ENCODE results near the gene CLDN1. TPM values are rescaled to one million over a fixed set of nuclear protein-coding genes. Genes with fewer than 3 reads are reported as not detected.

Gene CLDN1
- total and polyA plus RNA-seq, 2 of the 8 experiments (the other 6 are each of a cell fraction or from before 2014, with no cell fraction given), result 3.1 to 6.1 TPM

GRCh38 chr3:190293621-190294020 is 28.6 kb downstream of the CLDN1 start:
- no peak overlapping the region for H4K91ac ChIP-seq (replicated peaks; ENCODE audit: insufficient read length, low read length)
- H3K4me3 ChIP-seq (ENCODE audit: extremely low read depth in 1 of 4, insufficient read depth in 2 of 4, low read depth in 3 of 4, low read length in 4 of 4), result no peak overlapping the region
- H2AK5ac ChIP-seq (ENCODE audit: low read depth, low read length), result no peak overlapping the region
- H3K56ac ChIP-seq (replicated peaks; ENCODE audit: insufficient read length, low read depth, low read length), result no peak overlapping the region
- H4K5ac ChIP-seq (ENCODE audit: insufficient read length, low read depth, low read length), result no peak overlapping the region
- FAIRE-seq, result no peak
- H3K14ac ChIP-seq (ENCODE audit: insufficient read length), result no peak overlapping the region
- ChIA-PET CTCF (ENCODE audit: partially characterized antibody) (no interaction called here), POLR2A (ENCODE audit: partially characterized antibody) (no interaction called here)
- H4K8ac ChIP-seq (ENCODE audit: extremely low read depth, insufficient read depth, low read length), result no peak overlapping the region
- no peak overlapping the region for H2BK15ac ChIP-seq (ENCODE audit: low read length)
- no peaks in the 10 kb centered on the region for H4K20me1 ChIP-seq (replicated peaks in 1 of 2; ENCODE audit: control insufficient read depth in 1 of 2, insufficient read depth in 2 of 2, low read length in 2 of 2)
- no peak overlapping the region for H3K18ac ChIP-seq (ENCODE audit: extremely low read depth, low read length)
- no peak overlapping the region for H2AFZ ChIP-seq (ENCODE audit: low read length)
- H3K36me3 ChIP-seq (ENCODE audit: control insufficient read depth in 2 of 4, insufficient read depth in 4 of 4, low read length in 3 of 4), result no peaks in the 10 kb centered on the region
- no peaks in the 10 kb centered on the region for H3K4me1 ChIP-seq (replicated peaks in 1 of 4; ENCODE audit: control insufficient read depth in 3 of 4, insufficient read depth in 4 of 4, low read length in 3 of 4)
- no peak overlapping the region for H3K4me2 ChIP-seq (ENCODE audit: insufficient read depth in 1 of 2, low read depth in 2 of 2, low read length in 2 of 2)
- no peak overlapping the region for H3K23ac ChIP-seq (ENCODE audit: insufficient read length)
- H3K23me2 ChIP-seq (ENCODE audit: low read depth, low read length), result no peaks in the 10 kb centered on the region
- WGBS, 2 experiments (ENCODE audit: extremely low coverage in 1 of 2, insufficient coverage in 1 of 2, insufficient read length in 1 of 2, insufficient replicate concordance in 2 of 2, low coverage in 1 of 2, low lambda C conversion rate in 2 of 2, missing lambda C conversion rate in 1 of 2), result 83% methylated on average over 3 of the region's 3 CpGs; no CpG with 5 or more reads in 1 of the 2 experiments
- H3K27ac ChIP-seq (ENCODE audit: low read depth, low read length), result no peak overlapping the region
- H3K79me2 ChIP-seq (ENCODE audit: control insufficient read depth in 1 of 2, insufficient read depth in 2 of 2, low read length in 2 of 2), result no peaks in the 10 kb centered on the region
- DNase-seq (ENCODE audit: low read depth in 1 of 2, low spot score in 2 of 2), result no peak
- no peak overlapping the region for H2BK12ac ChIP-seq (ENCODE audit: low read depth, low read length)
- H2BK5ac ChIP-seq (ENCODE audit: low read depth, low read length), result no peak overlapping the region
- H2BK120ac ChIP-seq (replicated peaks; ENCODE audit: low read depth, low read length), result no peak overlapping the region
- H3K9ac ChIP-seq (replicated peaks in 1 of 4; ENCODE audit: extremely low read depth in 1 of 4, low read depth in 3 of 4, low read length in 3 of 4), result no peak overlapping the region
- H3K79me1 ChIP-seq (ENCODE audit: low read depth, low read length), result no peaks in the 10 kb centered on the region
- peaks cover 3 to 5% of the 10 kb centered on the region in 2 experiments; a peak in 2 of 4 replicates for H3K9me3 ChIP-seq (ENCODE audit: insufficient read depth in 2 of 2, low read depth in 1 of 2, low read length in 1 of 2)
- no peak overlapping the region for H3K4ac ChIP-seq (replicated peaks; ENCODE audit: insufficient read length, low read depth, low read length)
- no peaks in the 10 kb centered on the region for H3K27me3 ChIP-seq (replicated peaks in 1 of 4; ENCODE audit: control insufficient read depth in 3 of 4, extremely low read depth in 1 of 4, insufficient read depth in 3 of 4, low read length in 3 of 4)
- no peak overlapping the region for H2BK20ac ChIP-seq (ENCODE audit: low read length)
- TF ChIP-seq SUZ12 (IDR thresholded peaks at IDR 0.05; ENCODE audit: low read length) (no peak), E2F6 (IDR thresholded peaks at IDR 0.05) (no peak)

Data from H1 (cell line).